Naive thymus-derived CD4-positive, alpha-beta T cell (primary cell): ENCODE measurements around the gene SHISA7. TPM values are rescaled to one million over a fixed set of nuclear protein-coding genes. Genes with fewer than 3 reads are reported as not detected.

ENCODE experiments used
- ATAC-seq: fragments of 150-1000 bp; cut with Tn5 transposase; 2 replicates; pipeline ENCODE4 v1.10.0; 2021; ENCODE audit warnings: mild to moderate bottlenecking, moderate library complexity
- CTCF ChIA-PET: fragments of 350-600 bp; sonication (Branson Sonifier 250); formaldehyde crosslinking; loops from one replicate; lab custom pipeline; 2021; ENCODE audit warnings: antibody characterized with exemption; lab: Charles Lee
- POLR2A ChIA-PET: fragments of 350-600 bp; sonication (Branson Sonifier 250); formaldehyde crosslinking; loops from one replicate; lab custom pipeline; 2021; ENCODE audit warnings: antibody characterized with exemption, inconsistent platforms; lab: Charles Lee
- DNase-seq, 9 donors: peaks; one replicate each; pipeline versions ENCODE4 v3.0.0 to v3.0.0-alpha.2; 2020 to 2022; ENCODE audit warnings: mixed read lengths in 1 of 9
- H3K27ac ChIP-seq: one replicate; pipeline ENCODE4 v1.7.0; 2013; ENCODE audit warnings: mild to moderate bottlenecking, low read depth, low read length, moderate library complexity
- H3K27me3 ChIP-seq, 2 donors: one replicate each; pipeline ENCODE4 v1.7.0; 2013; ENCODE audit warnings: low read length in 2 of 2, mild to moderate bottlenecking in 2 of 2, moderate library complexity in 2 of 2; ENCODE audit not compliant: control insufficient read depth in 2 of 2, insufficient read depth in 2 of 2
- H3K36me3 ChIP-seq, 3 experiments: 1 replicate in 2 of 3; 2 replicates in 1 of 3; pipeline ENCODE4 v1.7.0; 2013; ENCODE audit warnings: low read length in 3 of 3, mild to moderate bottlenecking in 3 of 3, moderate library complexity in 1 of 3; ENCODE audit not compliant: insufficient read depth in 3 of 3, control insufficient read depth in 2 of 3
- H3K4me1 ChIP-seq, 2 donors: one replicate each; pipeline ENCODE4 v1.7.0; 2013; ENCODE audit warnings: low read length in 2 of 2, mild to moderate bottlenecking in 2 of 2, moderate library complexity in 1 of 2; ENCODE audit not compliant: control insufficient read depth in 2 of 2, insufficient read depth in 2 of 2
- H3K4me3 ChIP-seq: 2 replicates; pipeline ENCODE4 v1.7.0; 2013; ENCODE audit warnings: mild to moderate bottlenecking, low read length
- H3K9me3 ChIP-seq, 3 experiments: 1 replicate in 2 of 3; 2 replicates in 1 of 3; pipeline ENCODE4 v1.7.0; 2013; ENCODE audit warnings: low read length in 3 of 3; ENCODE audit not compliant: control insufficient read depth in 2 of 3
- H3K27ac Mint-ChIP-seq, 9 donors: one replicate each; pipeline ENCODE4 v1.8.0; 2020 to 2022; ENCODE audit warnings: mixed read lengths in 9 of 9, mild to moderate bottlenecking in 8 of 9, moderate library complexity in 5 of 9, inconsistent platforms in 2 of 9
- H3K27me3 Mint-ChIP-seq, 5 donors: one replicate each; pipeline ENCODE4 v1.8.0; 2021 to 2022; ENCODE audit warnings: mixed read lengths in 5 of 5, mild to moderate bottlenecking in 1 of 5
- H3K36me3 Mint-ChIP-seq, 5 donors: one replicate each; pipeline ENCODE4 v1.8.0; 2020 to 2022; ENCODE audit warnings: mixed read lengths in 5 of 5, mild to moderate bottlenecking in 3 of 5, inconsistent platforms in 1 of 5
- H3K4me1 Mint-ChIP-seq, 7 donors: one replicate each; pipeline ENCODE4 v1.8.0; 2020 to 2022; ENCODE audit warnings: mixed read lengths in 7 of 7, mild to moderate bottlenecking in 3 of 7, inconsistent platforms in 1 of 7
- H3K4me3 Mint-ChIP-seq, 10 donors: one replicate each; pipeline ENCODE4 v1.8.0; 2020 to 2022; ENCODE audit warnings: mild to moderate bottlenecking in 10 of 10, mixed read lengths in 10 of 10, moderate library complexity in 6 of 10, inconsistent platforms in 2 of 10
- H3K9me3 Mint-ChIP-seq, 11 donors: one replicate each; pipeline ENCODE4 v1.8.0; 2020 to 2022; ENCODE audit warnings: mixed read lengths in 11 of 11, mild to moderate bottlenecking in 4 of 11, inconsistent platforms in 1 of 11, moderate library complexity in 1 of 11
- intact Hi-C, 2 donors: fragments of 100-400 bp; cut with micrococcal nuclease; formaldehyde crosslinking; loops; one replicate each; pipeline ENCODE4 v1.15.1; 2023
- polyA plus RNA-seq, 2 donors: library from polyadenylated mRNA; unstranded; fragments of 300-500 nt; fragmentation: Illumina TruSeq; gene quantifications; one replicate each; pipeline ENCODE4 v1.2.3, GENCODE V29; 2021
- total RNA-seq, 6 experiments: library from RNA in 5 of 6; stranded (reverse) in 5 of 6; gene quantifications; 1 replicate in 5 of 6; 2 replicates in 1 of 6; pipeline ENCODE4 v1.2.3 and lab custom pipeline; 2021 to 2026

The SHISA7 gene
- total and polyA plus RNA-seq, 7 experiments from 2014 or later, result not detected

GRCh38 chr19:55488986-55489710 lies 46.0 kb upstream of the SHISA7 start:
- CTCF ChIA-PET, result no interaction called here
- intact Hi-C loops, result no loop called here
- no peak overlapping the region for H3K27ac Mint-ChIP-seq
- Histone ChIP-seq H3K4me3 (no peak overlapping the region), H3K4me1 (peaks cover 5 to 6% of the 10 kb centered on the region in 2 donors), H3K36me3 (no peaks in the 10 kb centered on the region), H3K9me3 (no peaks in the 10 kb centered on the region), H3K27me3 (no peaks in the 10 kb centered on the region), H3K27ac (no peak overlapping the region)
- POLR2A ChIA-PET, result no interaction called here
- ATAC-seq (no peak), DNase-seq (no peak)
- H3K27me3 Mint-ChIP-seq, result peaks cover 0 to 5% (median 0%) of the 10 kb centered on the region in 5 donors
- no peaks in the 10 kb centered on the region for H3K9me3 Mint-ChIP-seq
- H3K36me3 Mint-ChIP-seq, result peaks cover 0 to 1% (median 0%) of the 10 kb centered on the region in 5 donors
- H3K4me3 Mint-ChIP-seq, result no peak overlapping the region
- peaks cover 5 to 16% (median 9%) of the 10 kb centered on the region in 7 donors for H3K4me1 Mint-ChIP-seq

GRCh38 chr19:55487924-55488687 lies 45.0 kb upstream of the SHISA7 start, which contains the start of gene SSC5D:
SSC5D (plus strand) TSS chr19:55488436; CDS start chr19:55488590, 154 bp downstream.
- H3K36me3 Mint-ChIP-seq, result peaks cover 0 to 1% (median 0%) of the 10 kb centered on the region in 5 donors
- POLR2A ChIA-PET, result no interaction called here
- H3K4me3 Mint-ChIP-seq, result peak within 1 kb of the TSS in 2 of 10 donors; percentile 29
- Histone ChIP-seq H3K27me3 (no peaks in the 10 kb centered on the region), H3K27ac (no peak within 1 kb of the TSS), H3K36me3 (peaks cover 0 to 8% (median 0%) of the 10 kb centered on the region in 3 experiments), H3K4me1 (peaks cover 12 to 13% of the 10 kb centered on the region in 2 donors), H3K9me3 (no peaks in the 10 kb centered on the region), H3K4me3 (no peak within 1 kb of the TSS)
- no peaks in the 10 kb centered on the region for H3K9me3 Mint-ChIP-seq
- peaks cover 0 to 5% (median 0%) of the 10 kb centered on the region in 5 donors for H3K27me3 Mint-ChIP-seq
- DNase-seq (no peak), ATAC-seq (no peak)
- CTCF ChIA-PET, result interaction anchor here (1.4 kb wide), 1 partner anchor 16 kb away, joined by 3 read pairs; no protein-coding TSS in a partner anchor
- peak within 1 kb of the TSS in 6 of 9 donors; percentile 18 to 83 (median 64) for H3K27ac Mint-ChIP-seq
- intact Hi-C loops, result no loop called here
- H3K4me1 Mint-ChIP-seq, result peaks cover 5 to 16% (median 9%) of the 10 kb centered on the region in 7 donors

- Histone ChIP-seq H3K4me1 (peaks cover 12 to 13% of the 10 kb centered on the region in 2 donors), H3K4me3 (no peak overlapping the region), H3K27me3 (no peaks in the 10 kb centered on the region), H3K36me3 (peaks cover 0 to 15% (median 0%) of the 10 kb centered on the region in 3 experiments), H3K27ac (no peak overlapping the region), H3K9me3 (no peaks in the 10 kb centered on the region)
- H3K27ac Mint-ChIP-seq, result peak overlapping the region in 6 of 9 donors; percentile 18 to 83 (median 64)
- peaks cover 0 to 2% (median 0%) of the 10 kb centered on the region in 5 donors for H3K27me3 Mint-ChIP-seq
- ChIA-PET CTCF (interaction anchor here (1.4 kb wide), 1 partner anchor 17 kb away, joined by 3 read pairs; no protein-coding TSS in a partner anchor), POLR2A (interaction anchor here (1.0 kb wide), 1 partner anchor 10 kb away, joined by 3 read pairs; no protein-coding TSS in a partner anchor)
- peaks cover 5 to 16% (median 9%) of the 10 kb centered on the region in 7 donors for H3K4me1 Mint-ChIP-seq
- intact Hi-C loops, result no loop called here
- ATAC-seq, result peak; percentile 25
- peaks cover 0 to 1% (median 0%) of the 10 kb centered on the region in 5 donors for H3K36me3 Mint-ChIP-seq
- peak overlapping the region in 3 of 10 donors; percentile 29 to 51 (median 29) for H3K4me3 Mint-ChIP-seq
- peak in 1 of 9 donors; percentile 41 for DNase-seq
- H3K9me3 Mint-ChIP-seq, result no peaks in the 10 kb centered on the region
Observed at GRCh38 chr19:55486971-55487923, 44.1 kb upstream of the SHISA7 start.

GRCh38 chr19:55486043-55486970 lies 43.2 kb upstream of the SHISA7 start:
- Histone ChIP-seq H3K27ac (peak overlapping the region; percentile 63), H3K27me3 (no peaks in the 10 kb centered on the region), H3K36me3 (peaks cover 0 to 17% (median 0%) of the 10 kb centered on the region in 3 experiments), H3K9me3 (no peaks in the 10 kb centered on the region), H3K4me3 (no peak overlapping the region), H3K4me1 (peaks cover 12 to 13% of the 10 kb centered on the region in 2 donors)
- Mint-ChIP-seq H3K27ac (peak overlapping the region; percentile 8 to 93 (median 83)), H3K9me3 (no peaks in the 10 kb centered on the region), H3K27me3 (no peaks in the 10 kb centered on the region), H3K4me1 (peaks cover 5 to 16% (median 9%) of the 10 kb centered on the region in 7 donors), H3K4me3 (peak overlapping the region; percentile 56 to 89 (median 78)), H3K36me3 (peaks cover 0 to 1% (median 0%) of the 10 kb centered on the region in 5 donors)
- no peak for ATAC-seq
- intact Hi-C loops, result no loop called here
- DNase-seq, result no peak
- ChIA-PET CTCF (interaction anchor here (0.9 to 1.4 kb wide), 2 partner anchors 17 to 18 kb away, joined by 3 read pairs; no protein-coding TSS in a partner anchor), POLR2A (interaction anchor here (0.7 to 1.6 kb wide), 3 partner anchors 9 to 18 kb away, joined by 3 to 5 read pairs (median 3); partner anchors contain the start of gene ZNF628)

- Mint-ChIP-seq H3K27me3 (no peaks in the 10 kb centered on the region), H3K36me3 (peaks cover 0 to 1% (median 0%) of the 10 kb centered on the region in 5 donors), H3K4me3 (peak overlapping the region; percentile 72 to 89 (median 78)), H3K27ac (peak overlapping the region in 8 of 9 donors; percentile 44 to 93 (median 86)), H3K4me1 (peaks cover 5 to 18% (median 9%) of the 10 kb centered on the region in 7 donors), H3K9me3 (no peaks in the 10 kb centered on the region)
- Histone ChIP-seq H3K9me3 (no peaks in the 10 kb centered on the region), H3K4me3 (peak overlapping the region; percentile 75), H3K27ac (peak overlapping the region; percentile 63), H3K27me3 (no peaks in the 10 kb centered on the region), H3K36me3 (peaks cover 0 to 21% (median 0%) of the 10 kb centered on the region in 3 experiments), H3K4me1 (peaks cover 12 to 13% of the 10 kb centered on the region in 2 donors)
- intact Hi-C loops, result loop anchor here (1.0 to 2.0 kb wide), 3 partner anchors 9 to 18 kb away; partner anchors contain the start of gene ZNF628 (in 2 of the 2)
- CTCF ChIA-PET, result interaction anchor here (0.6 to 1.1 kb wide), 4 partner anchors 18 to 357 kb away, joined by 3 read pairs; partner anchors contain the start of gene ZNF784
- peak; percentile 2 for ATAC-seq
- POLR2A ChIA-PET, result interaction anchor here (0.6 to 1.6 kb wide), 7 partner anchors 9 to 375 kb away, joined by 3 to 5 read pairs (median 4); partner anchors contain the start of gene ZNF628
- peak in 1 of 9 donors; percentile 20 for DNase-seq
Observed at GRCh38 chr19:55485439-55486011, 42.4 kb upstream of the SHISA7 start.
